ENCODE data around the gene HFM1. TPM values are rescaled to one million over a fixed set of nuclear protein-coding genes. Genes with fewer than 3 reads are reported as not detected.
A peak's percentile ranks its signal among the peaks of the same experiment; 100 is the strongest.
"Not testable (repeated sequence)": the region's sequence is repeated elsewhere in the genome, so short reads cannot be mapped to it uniquely, and the experiment has no call there.

The HFM1 gene
- total RNA-seq, 1 donor from 2014 or later: 2.4 TPM

DNA sequence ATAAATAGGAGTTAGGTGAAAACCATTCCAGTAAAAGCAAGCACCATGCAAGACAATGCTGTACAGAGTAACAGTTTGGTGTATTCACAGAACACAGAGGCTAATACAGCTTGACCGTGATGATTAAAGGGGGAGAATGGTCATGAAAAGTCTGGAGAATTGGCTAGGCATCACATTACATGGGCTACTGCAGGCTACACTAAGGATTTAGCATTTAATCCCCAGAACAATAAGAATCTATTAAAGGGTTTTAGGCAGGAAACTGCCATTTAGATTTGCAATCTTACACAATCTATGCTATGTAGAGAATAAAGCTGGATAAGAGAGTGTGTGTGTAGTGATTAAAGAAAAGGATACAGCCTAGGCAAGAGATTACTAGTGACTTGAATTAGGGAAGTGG is 30.6 kb downstream of the HFM1 start:
- no peak for DNase-seq

DNA sequence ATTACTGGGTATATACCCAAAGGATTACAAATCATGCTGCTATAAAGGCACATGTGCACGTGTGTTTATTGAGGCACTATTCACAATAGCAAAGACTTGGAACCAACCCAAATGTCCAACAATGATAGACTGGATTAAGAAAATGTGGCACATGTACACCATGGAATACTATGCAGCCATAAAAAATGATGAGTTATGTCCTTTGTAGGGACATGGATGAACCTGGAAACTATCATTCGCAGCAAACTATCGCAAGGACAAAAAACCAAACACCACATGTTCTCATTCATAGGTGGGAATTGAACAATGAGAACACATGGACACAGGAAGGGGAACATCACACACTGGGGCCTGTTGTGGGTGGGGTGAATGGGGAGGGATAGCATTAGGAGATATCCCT is 32.4 kb downstream of the HFM1 start:
- not testable (repeated sequence) for DNase-seq

DNA sequence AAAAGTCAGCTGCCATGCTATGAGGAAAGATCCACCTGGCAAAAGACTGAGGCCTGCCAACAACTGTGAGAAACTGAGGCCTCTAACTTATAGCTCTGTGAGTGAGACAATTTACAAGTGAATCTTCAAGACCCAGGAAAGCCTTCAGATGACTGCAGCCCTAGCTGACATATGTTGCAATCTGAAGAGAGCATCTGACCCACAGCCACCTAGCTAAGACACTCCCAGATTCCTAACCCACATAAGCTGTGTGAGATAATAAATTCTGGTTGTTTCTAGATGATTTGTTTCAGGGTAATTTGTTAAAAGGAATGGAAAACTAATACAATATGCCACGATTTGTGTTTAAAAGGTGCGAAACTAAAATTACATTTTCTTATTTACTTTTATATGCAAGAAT is 55.1 kb downstream of the HFM1 start:
- DNase-seq: no peak

GRCh38 chr1:91346824-91347223 is 57.8 kb downstream of the HFM1 start:
- DNase-seq: no peak

GRCh38 chr1:91345395-91346005 is 59.1 kb downstream of the HFM1 start:
- DNase-seq: no peak

GRCh38 chr1:91338501-91338900 is 66.1 kb downstream of the HFM1 start:
- no peak for DNase-seq

- DNase-seq: no peak
Observed at GRCh38 chr1:91335603-91336002, 69.0 kb downstream of the HFM1 start.

GRCh38 chr1:91334856-91335255 is 69.8 kb downstream of the HFM1 start:
- no peak for DNase-seq

GRCh38 chr1:91325456-91325855 is 79.2 kb downstream of the HFM1 start:
- DNase-seq: no peak

DNA sequence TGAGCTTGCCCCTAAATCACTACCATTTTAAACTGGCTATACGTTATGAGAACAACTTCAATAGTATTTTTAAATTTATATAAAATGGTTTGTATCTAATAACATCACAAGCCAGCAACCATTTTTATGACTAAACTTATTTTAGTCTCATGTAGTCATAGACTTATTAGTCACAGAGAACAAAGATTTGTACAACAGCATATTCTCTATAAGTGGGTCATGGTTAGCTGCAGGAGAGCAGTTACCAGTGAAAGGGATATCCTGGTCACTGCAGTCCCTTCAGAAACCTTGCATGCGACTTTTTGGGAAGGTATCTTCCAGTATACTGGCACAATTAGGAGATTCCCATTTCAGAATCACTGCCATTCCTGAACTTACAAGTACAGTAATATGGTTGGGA is 90.0 kb downstream of the HFM1 start:
- DNase-seq: no peak

DNA sequence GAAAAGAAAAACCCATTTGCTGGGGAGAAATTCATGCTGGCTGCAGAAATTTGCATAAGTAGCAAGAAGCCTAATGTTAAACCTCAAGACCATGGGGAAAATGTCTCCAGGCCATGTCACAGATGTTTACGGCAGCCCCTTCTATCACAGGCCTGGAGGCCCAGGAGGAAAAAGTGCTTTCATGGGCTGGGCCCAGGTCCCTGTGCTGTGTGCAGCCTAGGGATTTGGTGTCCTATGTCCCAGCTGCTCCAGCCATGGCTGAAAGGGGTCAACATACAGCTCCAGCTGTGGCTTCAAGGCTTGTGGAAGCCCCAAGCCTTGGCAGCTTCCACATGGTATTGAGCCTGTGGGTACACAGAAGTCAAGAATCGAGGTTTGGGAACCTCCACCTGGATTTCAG is 93.0 kb downstream of the HFM1 start:
- DNase-seq: no peak

GRCh38 chr1:91308544-91308943 is 96.1 kb downstream of the HFM1 start:
- no peak for DNase-seq

DNA sequence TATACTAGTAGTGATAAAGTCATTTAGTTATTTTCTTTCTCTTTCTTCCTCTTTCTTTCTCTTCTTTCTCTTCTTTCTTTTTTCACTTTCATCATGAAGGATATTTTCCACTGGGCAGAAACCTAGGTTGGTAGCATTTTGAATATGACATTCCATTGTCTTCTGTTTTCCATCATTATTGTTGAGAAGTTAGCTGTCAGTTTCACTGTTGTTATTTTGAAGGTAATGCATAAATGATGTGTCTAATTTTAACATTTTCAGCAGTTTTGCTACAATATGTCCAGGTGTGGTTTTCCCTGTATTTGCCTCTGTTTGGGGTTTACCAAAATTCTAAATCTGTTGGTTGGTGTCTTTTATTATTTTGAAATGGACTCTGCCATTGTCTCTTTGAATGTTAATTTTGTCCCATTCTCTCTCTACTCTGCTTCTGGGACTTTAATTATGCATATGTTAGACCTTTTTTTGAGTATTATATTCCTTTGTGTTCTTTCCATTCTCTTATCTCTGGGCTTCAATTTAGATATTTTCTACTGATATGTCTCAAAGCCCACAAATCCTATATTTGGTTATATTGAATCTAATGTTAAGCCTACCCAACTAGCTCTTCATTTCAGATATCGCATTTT is 96.7 kb downstream of the HFM1 start:
- no peak for DNase-seq

GRCh38 chr1:91303165-91303564 is 101.5 kb downstream of the HFM1 start:
- no peak for DNase-seq

DNA sequence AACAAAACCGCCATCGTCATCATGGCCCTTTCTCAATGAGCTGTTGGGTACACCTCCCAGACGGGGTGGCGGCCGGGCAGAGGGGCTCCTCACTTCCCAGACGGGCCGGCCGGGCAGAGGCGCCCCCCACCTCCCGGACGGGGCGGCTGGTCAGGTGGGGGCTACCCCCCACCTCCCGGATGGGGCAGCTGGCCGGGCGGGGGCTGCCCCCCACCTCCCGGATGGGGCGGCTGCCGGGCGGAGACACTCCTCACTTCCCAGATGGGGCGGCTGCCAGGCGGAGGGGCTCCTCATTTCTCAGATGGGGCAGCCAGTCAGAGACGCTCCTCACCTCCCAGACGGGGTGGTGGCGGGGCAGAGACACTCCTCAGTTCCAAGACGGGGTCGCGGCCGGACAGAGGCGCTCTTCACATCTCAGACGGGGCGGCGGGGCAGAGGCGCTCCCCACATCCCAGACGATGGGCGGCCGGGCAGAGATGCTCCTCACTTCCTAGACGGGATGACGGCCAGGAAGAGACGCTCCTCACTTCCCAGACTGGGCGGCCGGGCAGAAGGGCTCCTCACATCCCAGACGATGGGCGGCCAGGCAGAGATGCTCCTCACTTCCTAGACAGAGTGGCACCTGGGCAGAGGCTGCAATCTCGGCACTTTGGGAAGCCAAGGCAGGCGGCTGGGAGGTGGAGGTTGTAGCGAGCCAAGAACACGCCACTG is 115.6 kb downstream of the HFM1 start:
- not testable (repeated sequence) for DNase-seq

DNA sequence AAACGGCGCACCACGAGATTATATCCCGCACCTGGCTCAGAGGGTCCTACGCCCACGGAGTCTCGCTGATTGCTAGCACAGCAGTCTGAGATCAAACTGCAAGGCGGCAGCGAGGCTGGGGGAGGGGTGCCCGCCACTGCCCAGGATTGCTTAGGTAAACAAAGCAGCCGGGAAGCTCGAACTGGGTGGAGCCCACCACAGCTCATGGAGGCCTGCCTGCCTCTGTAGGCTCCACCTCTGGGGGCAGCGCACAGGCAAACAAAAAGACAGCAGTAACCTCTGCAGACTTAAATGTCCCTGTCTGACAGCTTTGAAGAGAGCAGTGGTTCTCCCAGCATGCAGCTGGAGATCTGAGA is 117.7 kb downstream of the HFM1 start:
- not testable (repeated sequence) for DNase-seq

DNA sequence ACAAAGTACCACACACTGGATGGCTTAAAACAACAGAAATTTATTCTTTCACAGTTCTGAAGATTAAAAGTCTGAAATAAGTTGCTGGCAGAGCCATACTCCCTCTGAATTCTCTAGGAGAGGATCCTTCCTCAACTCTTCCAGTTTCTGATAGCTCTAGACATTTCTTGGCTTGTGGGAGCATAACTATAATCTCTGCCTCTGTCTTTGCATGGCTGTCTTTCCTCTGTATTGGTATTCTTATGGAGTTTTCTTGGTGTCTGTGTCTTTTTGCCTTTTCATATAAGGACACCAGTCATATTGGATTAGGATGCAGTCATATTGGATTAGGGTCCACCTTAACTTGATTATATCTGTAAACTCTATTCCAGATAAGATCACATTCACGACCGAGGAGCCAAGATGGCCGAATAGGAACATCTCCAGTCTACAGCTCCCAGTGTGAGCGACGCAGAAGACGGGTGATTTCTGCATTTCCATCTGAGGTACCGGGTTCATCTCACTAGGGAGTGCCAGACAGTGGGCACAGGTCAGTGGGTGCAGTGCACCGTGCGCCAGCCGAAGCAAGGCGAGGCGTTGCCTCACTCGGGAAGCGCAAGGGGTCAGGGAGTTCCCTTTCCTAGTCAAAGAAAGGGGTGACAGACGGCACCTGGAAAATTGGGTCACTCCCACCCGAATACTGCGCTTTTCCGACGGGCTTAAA is 118.2 kb downstream of the HFM1 start:
- not testable (repeated sequence) for DNase-seq

DNA sequence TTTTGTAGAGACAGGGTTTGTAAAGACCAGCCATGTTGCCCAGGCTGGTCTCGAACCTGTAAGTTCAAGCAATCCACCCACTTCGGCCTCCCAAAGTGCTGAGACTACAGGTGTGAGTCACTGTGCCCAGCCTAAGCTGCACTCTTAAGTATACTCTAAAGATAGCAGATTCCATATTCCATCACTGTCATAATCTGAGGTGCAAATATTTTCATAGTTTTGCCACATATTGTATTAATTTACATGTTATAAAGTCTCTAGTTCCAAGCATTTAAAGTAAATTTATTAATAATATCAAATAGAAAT is 121.3 kb downstream of the HFM1 start:
- no peak for DNase-seq

DNA sequence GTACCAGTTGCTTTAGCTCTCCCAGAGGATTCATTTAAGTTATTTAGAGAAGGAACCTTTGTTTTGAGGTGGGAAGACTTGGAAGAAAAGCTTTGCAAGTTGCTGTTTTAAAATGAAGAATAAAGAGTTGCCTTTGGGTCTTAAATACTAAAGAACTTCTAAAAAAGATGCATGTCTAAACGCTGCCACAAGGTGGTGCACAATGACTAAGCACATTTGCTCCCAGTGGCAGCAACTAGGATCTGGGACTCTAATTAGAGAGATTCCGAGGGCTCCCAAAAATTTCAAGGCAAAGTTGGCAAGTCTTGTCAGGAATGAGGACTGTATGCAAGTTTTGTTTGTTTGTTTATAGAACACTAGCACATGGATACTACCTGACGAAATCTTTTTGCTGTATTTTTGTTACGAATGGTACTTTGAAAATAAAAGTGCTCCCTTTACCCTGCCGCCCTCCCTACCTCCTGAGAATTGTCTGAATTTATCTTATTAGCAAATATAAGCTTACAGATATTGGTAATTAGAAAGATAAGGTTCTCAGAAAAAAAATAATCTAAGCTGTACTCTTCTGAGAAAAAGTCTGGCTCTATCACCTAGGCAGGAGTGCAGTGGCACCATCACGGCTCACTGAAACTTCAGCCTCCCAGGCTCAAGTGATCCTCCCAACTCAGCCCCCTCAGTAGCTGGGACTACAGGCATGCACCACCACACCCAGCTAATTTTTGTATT is 121.8 kb downstream of the HFM1 start:
- peak; percentile 56 for DNase-seq

DNA sequence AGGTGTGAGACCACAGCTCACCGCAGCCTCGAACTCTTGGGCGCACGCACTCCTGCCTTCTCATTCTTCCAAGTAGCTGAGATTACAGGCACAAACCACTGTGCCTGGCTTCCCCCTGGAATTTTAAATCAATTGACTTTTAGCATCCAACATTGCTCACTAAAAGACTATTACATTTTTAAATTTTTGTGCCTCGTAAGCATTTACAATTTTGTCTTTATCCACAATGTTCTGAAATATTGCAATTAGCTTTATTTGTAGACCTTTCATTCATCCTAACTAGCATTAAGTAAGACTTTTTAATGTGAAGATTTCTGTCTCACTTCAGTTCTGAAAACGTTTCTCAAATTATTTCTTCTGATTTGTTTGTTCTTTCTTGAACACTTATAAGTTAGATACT is 122.9 kb downstream of the HFM1 start:
- DNase-seq: no peak

GRCh38 chr1:91278754-91279153 is 125.9 kb downstream of the HFM1 start:
- peak; percentile 29 for DNase-seq

- DNase-seq: no peak
Observed at GRCh38 chr1:91273875-91274274, 130.8 kb downstream of the HFM1 start.

DNA sequence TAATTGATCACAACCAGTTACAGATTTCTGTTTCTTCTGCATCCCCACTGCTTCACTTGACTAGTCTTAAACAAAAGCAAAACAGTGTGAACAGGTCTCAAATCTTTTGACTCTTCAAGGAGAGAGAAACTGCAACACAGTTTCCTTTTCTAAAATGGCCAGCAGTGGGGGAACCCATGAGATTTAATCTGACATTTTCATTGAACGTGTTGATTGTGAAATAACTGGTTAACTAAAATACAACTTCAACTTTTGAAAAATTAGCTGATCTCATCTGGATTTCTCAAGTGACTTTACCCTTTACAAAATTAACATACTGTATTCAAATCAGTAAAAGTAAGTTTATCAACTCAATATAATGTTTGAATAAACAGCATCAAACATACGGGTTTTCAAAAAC is 143.0 kb downstream of the HFM1 start:
- no peak for DNase-seq

Data from skin of body (tissue), 2 donors.